H1 (cell line): ENCODE measurements around the gene GNAI2. TPM values are rescaled to one million over a fixed set of nuclear protein-coding genes. Genes with fewer than 3 reads are reported as not detected.

ENCODE experiments used
- CTCF ChIA-PET: fragments of 300-600 bp; sonication (Branson Sonifier 250); formaldehyde crosslinking; loops from one replicate; lab custom pipeline; 2021; ENCODE audit not compliant: partially characterized antibody; lab: Charles Lee
- POLR2A ChIA-PET: fragments of 300-600 bp; sonication (Branson Sonifier 250); formaldehyde crosslinking; loops from one replicate; lab custom pipeline; 2021; ENCODE audit warnings: inconsistent platforms; ENCODE audit not compliant: partially characterized antibody; lab: Charles Lee
- DNase-seq, 2 experiments: peaks; one replicate each; pipeline versions ENCODE4 v3.0.0 to v3.0.0-alpha.2; 2010 to 2022; ENCODE audit warnings: low spot score in 2 of 2, low read depth in 1 of 2, mixed read lengths in 1 of 2
- FAIRE-seq: peaks from 2 replicates; lab custom pipeline; 2011; peaks lifted over from hg19 to GRCh38; lab: Jason Lieb, UNC
- H2AFZ ChIP-seq: 2 replicates; pipeline ENCODE4 v1.8.1; 2012; ENCODE audit warnings: low read length, inconsistent platforms
- H2AK5ac ChIP-seq: 2 replicates; pipeline ENCODE4 v1.6.1; 2013; ENCODE audit warnings: low read depth, low read length
- H2BK120ac ChIP-seq: replicated peaks from 2 replicates; pipeline ENCODE3; 2013; ENCODE audit warnings: low read depth, low read length, inconsistent platforms
- H2BK12ac ChIP-seq: 2 replicates; pipeline ENCODE4 v1.6.1; 2013; ENCODE audit warnings: low read depth, low read length
- H2BK15ac ChIP-seq: 2 replicates; pipeline ENCODE4 v1.6.1; 2013; ENCODE audit warnings: low read length
- H2BK20ac ChIP-seq: 2 replicates; pipeline ENCODE4 v1.6.1; 2013; ENCODE audit warnings: low read length
- H2BK5ac ChIP-seq: 2 replicates; pipeline ENCODE4 v1.6.1; 2013; ENCODE audit warnings: low read depth, low read length
- H3K14ac ChIP-seq: 2 replicates; pipeline ENCODE4 v1.6.1; 2013; ENCODE audit warnings: inconsistent platforms; ENCODE audit not compliant: insufficient read length
- H3K18ac ChIP-seq: 2 replicates; pipeline ENCODE4 v1.6.1; 2013; ENCODE audit warnings: low read length; ENCODE audit errors: extremely low read depth
- H3K23ac ChIP-seq: 2 replicates; pipeline ENCODE4 v1.6.1; 2013; ENCODE audit warnings: inconsistent platforms; ENCODE audit not compliant: insufficient read length
- H3K23me2 ChIP-seq: 2 replicates; pipeline ENCODE4 v1.6.1; 2013; ENCODE audit warnings: low read depth, low read length
- H3K27ac ChIP-seq: 2 replicates; pipeline ENCODE4 v1.6.1; 2011; ENCODE audit warnings: low read depth, low read length, inconsistent platforms
- H3K27me3 ChIP-seq, 4 experiments: replicated peaks in 1 of 4; 1 replicate in 1 of 4; 2 replicates in 3 of 4; pipeline versions ENCODE4 v1.6.1 to v1.8.1; 2011 to 2013; ENCODE audit warnings: low read length in 3 of 4, mild to moderate bottlenecking in 3 of 4, inconsistent platforms in 2 of 4, mixed read lengths in 2 of 4, moderate library complexity in 1 of 4; ENCODE audit not compliant: control insufficient read depth in 3 of 4, insufficient read depth in 3 of 4; ENCODE audit errors: extremely low read depth in 1 of 4
- H3K36me3 ChIP-seq, 4 experiments: 2 replicates each; pipeline versions ENCODE4 v1.6.1 to v1.8.1; 2011 to 2013; ENCODE audit warnings: mild to moderate bottlenecking in 4 of 4, low read length in 3 of 4, moderate library complexity in 2 of 4, control low read depth in 1 of 4, inconsistent platforms in 1 of 4; ENCODE audit not compliant: insufficient read depth in 4 of 4, control insufficient read depth in 2 of 4
- H3K4ac ChIP-seq: replicated peaks from 2 replicates; pipeline ENCODE3; 2013; ENCODE audit warnings: low read length, low read depth, mixed read lengths, inconsistent platforms; ENCODE audit not compliant: insufficient read length
- H3K4me1 ChIP-seq, 4 experiments: replicated peaks in 1 of 4; 1 replicate in 1 of 4; 2 replicates in 3 of 4; pipeline versions ENCODE4 v1.6.1 to v1.8.1; 2011 to 2013; ENCODE audit warnings: low read length in 3 of 4, inconsistent platforms in 2 of 4, mixed read lengths in 1 of 4; ENCODE audit not compliant: insufficient read depth in 4 of 4, control insufficient read depth in 3 of 4
- H3K4me2 ChIP-seq, 2 experiments: 2 replicates each; pipeline versions ENCODE4 v1.6.1 to v1.8.1; 2011 to 2013; ENCODE audit warnings: low read depth in 2 of 2, low read length in 2 of 2, control low read depth in 1 of 2, inconsistent platforms in 1 of 2, mild to moderate bottlenecking in 1 of 2; ENCODE audit not compliant: insufficient read depth in 1 of 2
- H3K4me3 ChIP-seq, 4 experiments: fragments of 200-600, 300-600 bp in 1 of 4; sonication (generic), shearing (Covaris generic), sonication (Bioruptor Twin) in 1 of 4; 2 replicates each; pipeline versions ENCODE4 v1.5.1 to v1.8.1; 2011 to 2016; ENCODE audit warnings: low read length in 4 of 4, low read depth in 3 of 4, control low read depth in 2 of 4, inconsistent platforms in 2 of 4, mild to moderate bottlenecking in 2 of 4, mixed read lengths in 1 of 4, moderate library complexity in 1 of 4; ENCODE audit not compliant: insufficient read depth in 2 of 4; ENCODE audit errors: extremely low read depth in 1 of 4
- H3K56ac ChIP-seq: replicated peaks from 2 replicates; pipeline ENCODE3; 2013; ENCODE audit warnings: low read depth, mild to moderate bottlenecking, mixed read lengths, low read length, inconsistent platforms; ENCODE audit not compliant: insufficient read length
- H3K79me1 ChIP-seq: 2 replicates; pipeline ENCODE4 v1.6.1; 2013; ENCODE audit warnings: low read depth, low read length, control low read depth
- H3K79me2 ChIP-seq, 2 experiments: 2 replicates each; pipeline versions ENCODE4 v1.6.1 to v1.8.1; 2012 to 2013; ENCODE audit warnings: low read length in 2 of 2, mild to moderate bottlenecking in 2 of 2, inconsistent platforms in 1 of 2; ENCODE audit not compliant: insufficient read depth in 2 of 2, control insufficient read depth in 1 of 2
- H3K9ac ChIP-seq, 4 experiments: replicated peaks in 1 of 4; 1 replicate in 1 of 4; 2 replicates in 3 of 4; pipeline versions ENCODE4 v1.6.1 to v1.8.1; 2011 to 2013; ENCODE audit warnings: low read depth in 3 of 4, low read length in 3 of 4, control low read depth in 2 of 4, mild to moderate bottlenecking in 2 of 4, moderate library complexity in 2 of 4, inconsistent platforms in 1 of 4; ENCODE audit errors: extremely low read depth in 1 of 4
- H3K9me3 ChIP-seq, 2 experiments: 2 replicates each; pipeline versions ENCODE4 v1.6.1 to v1.8.1; 2012 to 2013; ENCODE audit warnings: mild to moderate bottlenecking in 2 of 2, moderate library complexity in 2 of 2, control low read depth in 1 of 2, inconsistent platforms in 1 of 2, low read depth in 1 of 2, low read length in 1 of 2, mixed read lengths in 1 of 2; ENCODE audit not compliant: insufficient read depth in 2 of 2
- H4K20me1 ChIP-seq, 2 experiments: replicated peaks in 1 of 2; 2 replicates each; pipeline versions ENCODE3 to v1.8.1; 2011 to 2013; ENCODE audit warnings: inconsistent platforms in 2 of 2, low read length in 2 of 2, mild to moderate bottlenecking in 1 of 2; ENCODE audit not compliant: insufficient read depth in 2 of 2, control insufficient read depth in 1 of 2
- H4K5ac ChIP-seq: 2 replicates; pipeline ENCODE4 v1.6.1; 2013; ENCODE audit warnings: low read length, low read depth, mixed read lengths, inconsistent platforms; ENCODE audit not compliant: insufficient read length
- H4K8ac ChIP-seq: 2 replicates; pipeline ENCODE4 v1.8.0; 2013; ENCODE audit warnings: mild to moderate bottlenecking, moderate library complexity, low read length, inconsistent platforms; ENCODE audit not compliant: insufficient read depth; ENCODE audit errors: extremely low read depth
- H4K91ac ChIP-seq: replicated peaks from 2 replicates; pipeline ENCODE3; 2013; ENCODE audit warnings: low read length, mixed read lengths, inconsistent platforms; ENCODE audit not compliant: insufficient read length
- ASH2L ChIP-seq: fragments of 200-600, 300-600 bp; sonication (generic); IDR thresholded peaks from one replicate; pipeline ENCODE4 v1.7.1; 2017; ENCODE audit warnings: low read length
- CHD2 ChIP-seq: IDR thresholded peaks from 2 replicates; pipeline ENCODE4 v1.6.1; 2012; ENCODE audit warnings: low read length, improper control_type of control experiment
- CTBP2 ChIP-seq: IDR thresholded peaks from 2 replicates; pipeline ENCODE4 v1.7.0; 2011; ENCODE audit warnings: borderline replicate concordance, mild to moderate bottlenecking, moderate library complexity, mixed read lengths, low read length; ENCODE audit not compliant: insufficient read depth, insufficient read length
- SP4 ChIP-seq: IDR thresholded peaks from 2 replicates; pipeline ENCODE4 v1.6.1; 2012; ENCODE audit warnings: low read length, inconsistent platforms
- WGBS, 2 experiments: shearing (Covaris generic) in 1 of 2; methylation state at CpG; one replicate each; pipeline versions ENCODE4 v1.1.6 to v1.1.7; 2013 to 2015; ENCODE audit warnings: low lambda C conversion rate in 2 of 2, mixed read lengths in 2 of 2, inconsistent platforms in 1 of 2, low coverage in 1 of 2, missing lambda C conversion rate in 1 of 2; ENCODE audit not compliant: insufficient replicate concordance in 2 of 2, insufficient coverage in 1 of 2, insufficient read length in 1 of 2; ENCODE audit errors: extremely low coverage in 1 of 2, missing lambda C conversion rate in 1 of 2; 5-methylcytosine and 5-hydroxymethylcytosine counted together
- polyA plus RNA-seq, 7 experiments: library from polyadenylated mRNA; depleted of rRNA in 3 of 7; stranded (reverse) in 5 of 7; unstranded in 2 of 7; fragments of >200 nt in 5 of 7; fragments of 200-250 nt in 2 of 7; gene quantifications; 1 replicate in 5 of 7; 2 replicates in 1 of 7; 4 replicates in 1 of 7; pipeline versions ENCODE4 v1.2.1 to v1.2.3, GENCODE V29; 2011 to 2013; ENCODE audit warnings: missing spikeins in 2 of 7, mixed read lengths in 2 of 7
- total RNA-seq: library from RNA; stranded (reverse); fragmentation: NEBNext Ultra II Directional; extraction: Animal tissue kit (Norgen Biotek cat#: 25700); gene quantifications from 2 replicates; pipeline ENCODE4 v1.2.1, GENCODE V29; 2021

GNAI2 gene
- total and polyA plus RNA-seq, 2 of the 8 experiments (the other 6 are each of a cell fraction or from before 2014, with no cell fraction given): 168 to 539 TPM

GRCh38 chr3:50259432-50260026 is 23.5 kb downstream of the GNAI2 start:
- no peak overlapping the region for H2BK120ac ChIP-seq
- no peak overlapping the region for H3K14ac ChIP-seq
- no peak overlapping the region for H2BK5ac ChIP-seq
- 69% methylated on average over 18 of the region's 18 CpGs; no CpG with 5 or more reads in 1 of the 2 experiments for WGBS, 2 experiments
- H2AFZ ChIP-seq: no peak overlapping the region
- no peak overlapping the region; the same call in 1 of the 2 replicates for H3K18ac ChIP-seq
- no peak overlapping the region for H4K5ac ChIP-seq
- peaks cover 15 to 24% (median 18%) of the 10 kb centered on the region in 4 experiments; a peak in 7 of 8 replicates for H3K36me3 ChIP-seq
- no peaks in the 10 kb centered on the region for H3K27me3 ChIP-seq
- DNase-seq: no peak
- H2BK12ac ChIP-seq: no peak overlapping the region
- no peak overlapping the region for H3K23ac ChIP-seq
- peaks cover 0 to 23% (median 18%) of the 10 kb centered on the region in 4 experiments; a peak in 6 of 7 replicates for H3K4me1 ChIP-seq
- H3K4me2 ChIP-seq: peak overlapping the region; percentile 40 to 73; a peak in 3 of 4 replicates
- H3K4ac ChIP-seq: no peak overlapping the region
- peaks cover 2 to 7% of the 10 kb centered on the region in 2 experiments for H4K20me1 ChIP-seq
- H3K9me3 ChIP-seq: no peaks in the 10 kb centered on the region
- H3K4me3 ChIP-seq: peak overlapping the region in 1 of 4 experiments; percentile 60; a peak in 2 of 8 replicates
- H3K79me2 ChIP-seq: no peaks in the 10 kb centered on the region
- no peak overlapping the region for H2BK20ac ChIP-seq
- no peak overlapping the region for H4K91ac ChIP-seq
- CTCF ChIA-PET: interaction anchor here (0.9 to 53.5 kb wide), 11 partner anchors 10 to 142 kb away, joined by 3 to 2149 read pairs (median 13); partner anchors contain the start of genes GNAI2, GNAT1, IFRD2 and LSMEM2
- POLR2A ChIA-PET: interaction anchor here (0.6 to 4.3 kb wide), 22 partner anchors 9 to 71 kb away, joined by 3 to 35 read pairs (median 4); partner anchors contain the start of genes GNAI2, HYAL2, IFRD2 and LSMEM2
- TF ChIP-seq SP4 (no peak), CHD2 (no peak), CTBP2 (peak; percentile 50), ASH2L (peak; percentile 50)
- TF ChIP-seq, all 59 proteins: peak for 2
- H2AK5ac ChIP-seq: no peak overlapping the region
- H4K8ac ChIP-seq: peak overlapping the region; percentile 29; the same call in 1 of the 2 replicates
- no peaks in the 10 kb centered on the region for H3K79me1 ChIP-seq
- no peak overlapping the region for H2BK15ac ChIP-seq
- H3K56ac ChIP-seq: no peak overlapping the region
- peaks cover 2% of the 10 kb centered on the region; the same call in 1 of the 2 replicates for H3K23me2 ChIP-seq
- H3K9ac ChIP-seq: no peak overlapping the region
- FAIRE-seq: no peak
- no peak overlapping the region for H3K27ac ChIP-seq
